DLD1 (cell line): ENCODE results near the gene ZNF616.

Source experiments
- in situ Hi-C: cut with HindIII; loops from 2 replicates; pipeline ENCODE4 v1.10.0; 2017; ENCODE audit warnings: low sequenced_read_pairs

Gene ZNF616

DNA sequence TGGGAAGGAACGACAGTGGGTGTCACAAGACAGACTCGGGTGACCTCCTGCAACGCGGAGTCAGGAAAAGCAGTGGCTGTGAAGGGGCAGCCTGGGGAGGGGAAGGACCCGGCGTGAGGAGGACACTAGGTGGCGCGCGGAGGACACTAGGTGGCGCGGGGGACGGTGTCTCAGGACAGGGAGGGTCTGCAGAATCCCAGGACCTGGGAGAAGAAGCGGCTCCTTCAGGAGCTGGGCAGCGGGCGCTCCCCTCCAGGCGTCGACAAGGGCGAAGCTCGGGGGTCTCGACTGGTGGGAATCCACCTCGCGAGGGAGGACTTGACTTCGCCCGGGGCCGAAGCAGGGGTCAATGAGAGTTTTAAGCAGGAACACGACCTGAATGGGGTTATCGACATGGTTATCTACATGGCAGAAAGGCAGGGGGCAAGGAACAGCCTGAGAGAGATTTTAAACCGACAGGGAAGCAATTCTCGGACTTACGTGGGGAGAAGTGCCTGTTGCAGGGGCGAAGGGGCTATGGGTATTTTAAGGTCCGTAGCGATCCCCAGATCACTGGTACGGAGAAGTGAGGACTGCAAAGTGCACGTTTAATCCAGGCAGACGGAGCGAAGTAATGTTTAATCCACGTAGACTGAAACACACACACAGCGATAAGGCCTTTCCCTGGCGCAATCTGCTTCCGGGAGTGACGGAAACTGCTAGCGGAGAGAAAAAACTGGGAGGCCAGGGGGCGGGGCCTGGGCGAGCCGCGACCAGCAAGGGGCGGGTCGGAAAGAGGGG is at the start of gene ZNF616:
Gene ZNF616, minus strand, starts transcription at position 687 of the 780 bp plus-strand sequence. CDS start 9,426 bp downstream, outside the sequence.
- in situ Hi-C loops, result no loop called here

GRCh38 chr19:52188822-52189734 is 49.3 kb upstream of the ZNF616 start:
- in situ Hi-C loops, result no loop called here

GRCh38 chr19:52187407-52187806 is 47.7 kb upstream of the ZNF616 start:
- in situ Hi-C loops, result no loop called here

DNA sequence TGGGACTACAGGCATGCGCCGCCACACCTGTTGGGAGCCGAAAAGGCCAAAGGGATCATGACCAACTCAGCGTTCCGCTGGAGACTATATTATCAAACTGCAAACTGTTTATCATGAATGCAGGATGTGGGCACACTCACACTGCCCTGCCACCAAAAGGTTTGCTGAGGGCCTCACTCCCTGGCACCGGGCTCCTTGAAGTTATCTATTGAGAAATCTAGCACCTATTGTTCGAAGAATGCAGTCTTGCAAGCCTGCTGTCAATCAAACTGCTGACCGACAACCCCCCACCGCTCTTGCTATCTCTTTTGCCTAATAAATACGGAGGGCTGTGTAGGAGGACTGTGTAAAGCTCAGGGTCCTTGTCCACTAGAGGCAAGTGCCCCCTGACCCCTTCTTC is 36.8 kb upstream of the ZNF616 start:
- in situ Hi-C loops, result no loop called here

DNA sequence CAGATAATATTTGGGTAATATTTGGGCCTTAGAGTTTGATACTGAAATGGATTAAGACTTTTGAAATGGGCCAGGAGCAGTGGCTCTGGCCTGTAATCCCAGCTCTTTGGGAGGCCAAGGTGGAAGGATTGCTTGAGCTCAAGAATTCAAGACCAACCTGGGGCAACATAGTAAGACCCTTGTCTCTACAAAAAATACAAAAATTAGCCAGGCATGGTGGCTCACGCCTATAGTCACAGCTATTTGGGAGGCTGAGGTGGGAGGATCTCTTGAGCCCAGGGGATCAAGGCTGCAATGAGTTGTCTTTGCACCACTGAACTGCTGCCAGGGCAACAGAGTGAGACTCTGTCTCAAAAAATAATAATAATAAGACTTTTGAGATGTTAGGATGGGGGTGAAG is 32.6 kb upstream of the ZNF616 start:
- in situ Hi-C loops, result no loop called here

DNA sequence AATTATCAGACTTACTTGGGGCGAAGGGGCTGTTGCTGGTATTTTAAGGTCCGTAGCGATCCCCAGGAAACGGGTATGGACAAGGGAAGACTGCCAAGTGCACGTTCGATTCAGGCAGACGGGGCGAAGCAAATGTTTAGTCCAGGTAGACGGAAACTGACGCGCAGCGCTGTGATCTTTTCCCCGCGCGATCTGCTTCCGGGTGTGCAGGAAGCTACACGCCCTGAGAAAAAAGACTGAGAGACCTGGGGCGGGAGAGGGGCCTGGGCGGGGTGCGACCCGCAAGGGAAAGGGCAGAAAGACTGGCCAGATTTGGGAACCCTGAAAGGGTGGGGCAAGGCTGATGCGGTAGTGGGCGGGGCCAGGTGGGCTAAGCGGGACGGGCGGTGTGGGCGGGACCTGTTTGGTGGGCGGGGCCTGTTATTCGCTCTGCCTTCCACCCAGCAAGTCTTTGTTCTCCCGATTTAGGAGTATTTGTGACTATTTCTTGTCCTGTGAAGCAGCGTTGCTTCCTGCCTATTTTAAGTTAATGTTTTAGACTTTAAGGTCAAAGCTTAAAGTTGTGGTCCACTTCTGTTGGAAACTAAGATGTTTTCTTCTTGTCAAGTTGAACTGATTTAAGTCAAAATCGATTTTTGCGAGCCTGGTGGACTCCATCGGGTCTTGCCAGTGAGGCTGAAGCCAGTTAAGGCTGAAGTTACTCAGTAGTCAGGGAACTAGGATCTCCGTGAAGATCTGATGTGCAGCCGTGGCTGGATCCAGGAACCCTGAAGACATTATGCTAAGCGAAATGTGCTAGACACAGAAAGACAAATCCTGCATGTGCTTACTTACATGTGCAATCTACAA is 31.8 kb upstream of the ZNF616 start, which contains the start of gene ZNF836:
Gene ZNF836, minus strand, starts transcription at position 301 of the 849 bp plus-strand sequence. CDS start 3,549 bp downstream, outside the sequence.
- in situ Hi-C loops, result no loop called here

DNA sequence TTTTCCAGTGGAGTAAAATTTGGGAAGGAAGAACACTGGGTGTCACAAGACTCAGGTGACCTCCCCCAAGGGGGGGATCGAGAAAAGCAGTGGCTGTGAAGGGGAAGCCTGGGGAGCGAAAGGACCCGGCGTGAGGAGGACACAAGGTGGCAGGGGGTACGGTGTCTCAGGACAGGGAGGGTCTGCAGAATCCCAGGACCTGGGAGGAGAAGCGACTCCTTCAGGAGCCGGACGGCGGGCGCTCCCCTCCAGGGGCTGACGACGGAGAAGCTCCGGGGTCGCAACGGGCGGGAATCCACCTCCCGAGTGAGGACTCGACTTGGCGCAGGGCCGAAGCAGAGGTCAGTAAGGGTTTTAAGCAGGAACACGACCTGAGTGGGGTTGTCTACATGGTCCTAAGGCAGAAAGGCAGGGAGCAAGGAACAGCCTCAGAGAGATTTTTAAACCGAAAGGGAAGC is 31.2 kb upstream of the ZNF616 start:
- in situ Hi-C loops, result no loop called here

- in situ Hi-C loops, result no loop called here
Measured at GRCh38 chr19:52170304-52170703, 30.6 kb upstream of the ZNF616 start.

GRCh38 chr19:52155596-52156359 is 16.0 kb upstream of the ZNF616 start:
- in situ Hi-C loops, result no loop called here

DNA sequence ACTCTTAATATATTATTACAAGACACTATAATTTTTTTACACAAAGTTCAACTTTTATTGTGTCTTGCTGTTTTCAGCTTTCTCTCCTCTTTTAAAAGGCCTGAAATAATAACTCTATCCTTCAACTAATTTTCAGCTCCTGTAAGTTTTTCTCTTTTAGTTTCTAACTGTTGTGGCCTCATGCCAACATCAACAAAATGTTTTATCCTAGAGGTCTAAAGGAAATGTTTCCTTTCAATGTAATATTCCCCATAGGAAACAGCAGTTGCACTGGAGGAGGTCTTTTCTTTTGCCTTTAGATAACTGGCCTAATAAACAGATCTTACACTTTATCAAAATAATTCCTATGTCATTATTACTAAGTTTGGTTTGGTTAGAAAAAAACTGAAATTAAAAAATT is 8.5 kb upstream of the ZNF616 start:
- in situ Hi-C loops, result no loop called here

- in situ Hi-C loops, result no loop called here
Measured at GRCh38 chr19:52142001-52142595, 2.4 kb upstream of the ZNF616 start.

DNA sequence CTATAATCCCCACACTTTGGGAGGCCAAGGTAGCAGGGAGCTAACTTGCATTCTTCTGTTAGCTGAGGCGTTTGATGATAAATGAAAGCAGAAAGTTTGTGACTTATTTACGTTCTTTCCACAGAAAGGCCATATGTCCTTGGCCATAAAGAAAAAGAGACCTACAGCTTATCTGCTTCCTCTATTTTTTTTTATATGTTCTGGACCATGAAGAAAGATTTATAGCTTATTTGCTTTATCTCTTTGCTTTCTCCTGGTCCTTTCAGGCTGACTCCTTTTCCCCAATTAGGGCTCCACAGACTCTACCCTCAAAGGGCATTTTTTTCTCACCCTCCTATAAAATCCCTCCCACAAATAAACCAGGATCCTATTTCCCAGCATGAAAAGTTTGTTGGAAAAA is 1.5 kb upstream of the ZNF616 start:
- in situ Hi-C loops, result no loop called here

DNA sequence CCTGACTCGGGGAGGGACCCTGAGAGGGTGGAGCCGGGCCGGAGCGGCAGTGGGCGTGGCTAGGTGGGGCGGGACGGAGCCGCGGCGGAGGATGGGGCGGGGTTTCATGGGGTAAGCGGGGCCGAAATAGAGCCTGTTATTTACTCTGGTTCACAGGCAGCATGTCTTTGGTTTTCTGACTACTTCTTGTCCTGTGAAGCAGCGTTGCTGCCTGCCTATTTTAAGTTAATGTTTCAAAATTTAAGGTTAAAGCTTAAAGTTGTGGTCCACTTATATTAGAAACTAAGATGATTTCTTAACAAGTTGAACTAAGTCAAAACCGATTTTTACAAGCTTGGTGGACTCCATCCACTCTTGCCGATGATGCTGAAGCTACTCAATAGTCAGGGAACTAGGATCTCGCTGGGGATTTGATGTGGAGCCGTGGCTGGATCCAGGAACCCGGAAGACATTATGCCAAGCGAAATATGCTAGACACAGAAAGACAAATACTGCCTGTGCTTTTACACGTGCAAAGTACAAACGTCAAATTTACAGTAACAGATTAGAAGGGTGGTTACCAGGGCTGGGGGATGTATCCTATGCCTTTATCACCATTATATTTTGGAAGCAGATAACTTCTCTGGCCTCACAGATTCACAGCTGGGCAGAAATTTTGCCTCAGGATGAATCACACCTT is 433 bp upstream of the ZNF616 start:
- in situ Hi-C loops, result no loop called here

DNA sequence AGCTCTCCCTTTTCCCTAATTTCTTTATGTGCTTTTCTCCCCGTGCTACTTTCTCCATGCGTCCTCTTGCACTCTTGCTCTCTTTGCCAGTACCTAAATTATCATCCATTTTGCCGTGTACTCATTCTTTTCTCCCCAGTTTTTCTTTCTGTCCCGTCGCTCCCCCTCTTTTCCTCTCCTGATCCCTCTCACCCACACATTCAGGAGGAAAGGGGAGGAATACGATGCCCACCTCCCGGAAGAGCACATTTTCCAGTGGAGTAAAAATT is 821 bp downstream of the ZNF616 start:
- in situ Hi-C loops, result no loop called here

DNA sequence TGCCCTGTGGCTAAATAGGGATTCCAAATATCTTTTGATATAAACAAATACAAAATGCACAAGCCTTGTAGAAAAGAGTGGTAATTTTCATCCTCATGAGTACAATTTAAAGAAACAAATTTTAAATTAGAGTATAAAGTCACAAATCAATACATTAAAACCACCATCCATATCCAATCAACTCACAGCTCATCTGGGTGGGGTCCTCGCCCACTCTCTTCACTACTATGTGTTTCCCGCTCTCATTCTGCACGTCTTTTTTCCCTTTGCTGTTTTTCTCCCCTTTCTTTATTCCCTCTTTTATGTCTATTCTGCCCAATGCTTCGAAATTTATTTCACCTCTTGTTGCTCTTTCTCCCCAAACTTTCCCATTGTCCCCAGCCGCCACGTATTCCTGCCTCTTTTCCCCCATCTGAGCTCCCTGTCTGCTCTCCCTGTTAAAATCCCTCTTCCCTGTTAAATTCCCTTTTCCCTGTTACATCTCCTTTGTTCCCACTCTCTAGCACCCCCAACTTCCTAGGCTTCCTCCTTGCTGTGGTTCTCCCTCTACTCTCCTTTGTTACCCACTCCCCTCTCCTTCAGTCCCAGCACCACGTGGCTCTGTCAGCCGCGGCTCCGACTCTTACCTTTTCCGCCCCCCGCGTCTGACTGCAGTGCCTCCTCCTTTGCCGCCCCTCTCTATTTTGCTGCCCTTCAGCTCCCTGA is 1.3 kb downstream of the ZNF616 start:
- in situ Hi-C loops, result no loop called here

DNA sequence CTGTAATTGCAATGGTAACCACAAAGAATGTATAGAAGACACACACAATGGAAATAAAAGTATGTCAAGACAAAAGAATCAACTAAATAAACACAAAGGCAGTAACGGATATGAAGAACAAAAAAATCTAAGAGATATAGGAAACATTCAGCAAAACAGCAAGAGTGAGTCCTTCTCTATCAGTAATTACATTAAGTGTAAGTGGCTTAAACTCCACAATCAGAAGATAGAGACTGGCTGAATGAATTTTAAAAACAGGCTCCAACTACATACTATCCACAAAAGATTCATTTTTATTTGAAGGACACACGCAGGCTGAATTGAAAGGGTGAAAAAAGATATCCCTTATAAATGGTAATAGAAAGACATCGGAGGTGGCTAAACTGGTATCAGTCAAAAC is 19.5 kb downstream of the ZNF616 start:
- in situ Hi-C loops, result no loop called here

DNA sequence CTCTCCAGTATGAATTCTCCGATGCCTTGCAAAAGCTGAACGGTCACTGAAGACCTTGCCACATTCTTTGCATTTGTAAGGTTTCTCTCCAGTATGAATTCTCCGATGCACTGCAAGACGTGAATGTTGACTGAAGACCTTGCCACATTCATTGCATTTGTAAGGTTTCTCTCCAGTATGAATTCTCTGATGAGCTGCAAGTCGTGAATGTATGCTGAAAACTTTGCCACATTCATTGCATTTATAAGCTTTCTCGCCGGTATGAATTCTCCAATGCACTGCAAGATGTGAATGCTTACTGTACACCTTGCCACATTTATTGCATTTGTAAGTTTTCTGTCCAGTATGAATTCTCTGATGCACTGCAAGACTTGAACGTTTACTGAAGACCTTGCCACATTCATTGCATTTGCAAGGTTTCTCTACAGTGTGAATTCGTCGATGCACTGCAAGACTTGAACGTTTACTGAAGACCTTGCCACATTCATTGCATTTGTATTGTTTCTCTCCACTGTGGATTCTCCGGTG is 24.1 kb downstream of the ZNF616 start:
- in situ Hi-C loops, result no loop called here

DNA sequence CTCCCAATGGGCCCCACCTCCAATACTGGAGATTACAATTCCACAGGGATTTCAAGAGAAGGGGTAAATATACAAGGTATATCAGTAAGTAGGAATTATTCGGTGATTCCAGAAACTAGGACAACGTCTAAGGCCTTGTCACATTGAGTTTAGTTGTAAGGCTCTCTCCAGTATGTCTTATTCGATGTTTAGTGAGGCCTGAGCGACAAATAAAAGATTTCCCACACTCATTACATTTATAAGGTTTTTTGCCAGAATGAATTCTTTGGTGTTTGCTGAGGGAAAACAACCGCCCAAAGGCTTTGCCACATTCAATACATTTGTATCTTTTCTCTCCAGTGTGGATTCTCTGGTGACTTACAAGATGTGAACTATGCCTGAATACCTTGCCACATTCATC is 25.0 kb downstream of the ZNF616 start:
- in situ Hi-C loops, result no loop called here

DNA sequence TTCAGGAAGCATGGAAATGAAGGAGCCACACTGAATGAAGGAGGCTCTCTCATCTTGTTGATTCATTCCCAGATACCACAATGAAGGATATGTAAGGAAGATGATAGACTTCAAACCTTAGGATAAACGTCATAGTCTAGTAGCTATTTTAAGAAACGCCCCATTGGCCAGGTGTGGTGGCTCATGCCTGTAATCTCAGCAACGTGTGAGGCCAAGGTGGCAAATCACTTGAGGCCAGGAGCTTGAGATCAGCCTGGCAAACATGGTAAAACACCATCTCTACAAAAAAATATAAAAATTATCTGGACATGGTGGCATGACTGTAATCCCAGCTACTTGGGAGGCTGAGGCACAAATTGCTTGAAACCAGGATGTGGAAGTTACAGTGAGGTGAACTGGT is 27.1 kb downstream of the ZNF616 start:
- in situ Hi-C loops, result no loop called here
